Heart left ventricle (tissue), 16 donors: ENCODE data around the gene EID2B. TPM values are rescaled to one million over a fixed set of nuclear protein-coding genes. Genes with fewer than 3 reads are reported as not detected.

Experiments
- ATAC-seq, 4 donors: fragments of 200-7000 bp; cut with Tn5 transposase; one replicate each; pipeline ENCODE4 v1.9.1; 2020 to 2022; ENCODE audit warnings: moderate library complexity in 4 of 4, mild to moderate bottlenecking in 3 of 4, moderate number of reproducible peaks in 1 of 4
- DNase-seq, 5 donors: peaks; one replicate each; pipeline ENCODE4 v3.0.0-alpha.2; 2020
- H3K27ac ChIP-seq, 12 donors: fragments of 200-600 bp; sonication (generic) in 4 of 12; one replicate each; pipeline versions ENCODE4 v1.5.0 to v1.8.0; 2016 to 2022; ENCODE audit warnings: mild to moderate bottlenecking in 2 of 12
- H3K27me3 ChIP-seq, 9 donors: fragments of 200-600 bp; sonication (generic) in 2 of 9; one replicate each; pipeline versions ENCODE4 v1.5.1 to v1.8.0; 2016 to 2022; ENCODE audit warnings: mild to moderate bottlenecking in 3 of 9
- H3K36me3 ChIP-seq, 9 donors: fragments of 200-600 bp; sonication (generic) in 2 of 9; one replicate each; pipeline versions ENCODE4 v1.5.0 to v1.8.0; 2018 to 2022; ENCODE audit warnings: mild to moderate bottlenecking in 2 of 9
- H3K4me1 ChIP-seq, 12 donors: fragments of 200-600 bp; sonication (generic) in 4 of 12; one replicate each; pipeline versions ENCODE4 v1.5.0 to v1.8.0; 2016 to 2022; ENCODE audit warnings: mild to moderate bottlenecking in 3 of 12
- H3K4me3 ChIP-seq, 12 donors: fragments of 200-600 bp; sonication (generic) in 4 of 12; one replicate each; pipeline versions ENCODE4 v1.5.0 to v1.8.0; 2017 to 2022; ENCODE audit warnings: mild to moderate bottlenecking in 9 of 12, moderate library complexity in 4 of 12
- H3K9me3 ChIP-seq, 12 donors: fragments of 200-600 bp; sonication (generic) in 4 of 12; one replicate each; pipeline versions ENCODE4 v1.5.0 to v1.8.0; 2016 to 2022; ENCODE audit warnings: mild to moderate bottlenecking in 1 of 12
- CTCF ChIP-seq, 12 donors: fragments of 200-600 bp; sonication (generic) in 4 of 12; IDR thresholded peaks; one replicate each; pipeline versions ENCODE4 v1.5.0 to v1.8.0; 2018 to 2022; ENCODE audit warnings: antibody characterized with exemption in 12 of 12, mild to moderate bottlenecking in 5 of 12
- POLR2A ChIP-seq, 2 donors: fragments of 450-650 bp; IDR thresholded peaks; one replicate each; pipeline ENCODE4 v1.6.1; 2017; ENCODE audit warnings: antibody characterized with exemption in 2 of 2, mild to moderate bottlenecking in 2 of 2, moderate library complexity in 2 of 2
- WGBS, 4 donors: extraction: QIAGEN DNeasy Blood & Tissue Kit in 2 of 4; methylation state at CpG; one replicate each; pipeline versions ENCODE4 v1.1.5 to v1.1.7; 2013 to 2018; 5-methylcytosine and 5-hydroxymethylcytosine counted together
- intact Hi-C, 10 donors: fragments of 100-400 bp; cut with DNase I; formaldehyde crosslinking; loops; one replicate each; pipeline versions ENCODE4 v1.11.1 to v1.14.2; 2022
- polyA plus RNA-seq, 2 donors: library from polyadenylated mRNA; stranded (reverse); fragments of 200-250 nt; gene quantifications; one replicate each; pipeline ENCODE4 v1.2.3, GENCODE V29; 2013
- total RNA-seq, 9 donors: library from RNA; depleted of rRNA in 2 of 9; stranded (reverse); fragments of >200 nt in 2 of 9; fragmentation: NEBNext Ultra II Directional in 3 of 9; extraction: Animal tissue kit (Norgen Biotek cat#: 25700) in 3 of 9; gene quantifications; one replicate each; pipeline versions ENCODE4 v1.1.0 to v1.2.4, GENCODE V29; 2016 to 2023
- donor health status: ischemic (EF 13 %, LVEDD 7.1; RV severe dilation, severe dysfunction).
- donor health status: healthy with polysubstance abuse.
- donor health status: DM: no; HTN: yes; CAD: no.
- donor health status: DM: no; HTN: no; CAD: no.
- donor health status: ischemic (EF 25% LVEDD 6.9; RV normal size, moderate dysfunction).
- donor health status: ischemic (EF 25% LVEDD 5.7; RV mildly dilated, moderate dysfunction).
- donor health status: healthy.
- donor health status: DM: yes; HTN: yes; CAD: no.
- donor health status: ischemic (EF 35%, LVEDD 5.7; RV mildly dilated, moderate dysfunction).
- donor health status: nonischemic (EF 11% LVEDD 7.7; RV severe dilation, severe dysfunction).
- donor health status: DM: yes; HTN: yes; CAD: no.
- donor health status: PGD.
- donor health status: ischemic (EF 29% LVEDD 5.4; RV normal size, mild dysfunction).
- donor health status: nonischemic (EF 23%, LVEDD 6.1; RV moderate dilation, normal function).

Gene EID2B
- total and polyA plus RNA-seq, 11 donors: 1.1 to 5.1 (median 2.7) TPM

DNA sequence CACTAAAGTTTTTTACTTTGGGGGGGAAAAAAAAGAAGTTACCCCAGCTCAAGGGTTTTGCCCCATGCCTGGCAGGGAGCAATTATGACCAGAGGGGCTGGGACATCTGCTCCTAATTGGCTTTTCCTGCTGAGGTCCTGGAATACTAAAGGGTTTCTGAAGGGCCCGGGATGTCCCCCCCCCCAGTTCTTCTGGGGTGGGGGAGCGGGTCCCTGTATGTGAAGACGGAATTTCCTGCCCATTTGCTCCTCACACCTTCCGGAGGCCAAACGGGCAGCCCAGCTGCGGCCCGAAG, 35.0 kb downstream of the EID2B start:
- peaks cover 26 to 68% (median 46%) of the 10 kb centered on the region in 9 donors for H3K27me3 ChIP-seq
- H3K9me3 ChIP-seq: no peaks in the 10 kb centered on the region
- 0 to 2% (median 0%) methylated on average over 3 to 7 of the region's 7 CpGs for WGBS, 4 donors
- peak overlapping the region in 4 of 12 donors; percentile 8 to 16 (median 12) for H3K4me3 ChIP-seq
- H3K4me1 ChIP-seq: peaks cover 0 to 21% (median 12%) of the 10 kb centered on the region in 12 donors
- intact Hi-C loops: loop anchor here in 1 of 10 donors (5.0 kb wide), 1 partner anchor 35 kb away; the partner anchor contains the start of gene EID2B
- no peak for TF ChIP-seq POLR2A (IDR thresholded peaks at IDR 0.05)
- peak in 1 of 12 donors; percentile 18 for TF ChIP-seq CTCF (IDR thresholded peaks at IDR 0.05)
- H3K36me3 ChIP-seq: no peaks in the 10 kb centered on the region
- ATAC-seq (no peak), DNase-seq (no peak)
- no peak overlapping the region for H3K27ac ChIP-seq

- no peak for DNase-seq
- H3K9me3 ChIP-seq: no peaks in the 10 kb centered on the region
- TF ChIP-seq CTCF (IDR thresholded peaks at IDR 0.05): no peak
- no peak for TF ChIP-seq POLR2A (IDR thresholded peaks at IDR 0.05)
- no peak for ATAC-seq
- WGBS, 4 donors: 83 to 88% (median 84%) methylated on average over 5 of the region's 5 CpGs
- intact Hi-C loops: loop anchor here in 1 of 10 donors (5.0 kb wide), 1 partner anchor 36 kb away; the partner anchor contains the start of gene EID2B
- peaks cover 0 to 12% (median 9%) of the 10 kb centered on the region in 9 donors for H3K36me3 ChIP-seq
- H3K4me3 ChIP-seq: no peak overlapping the region
- H3K27me3 ChIP-seq: peaks cover 25 to 53% (median 41%) of the 10 kb centered on the region in 9 donors
- H3K27ac ChIP-seq: no peak overlapping the region
- peaks cover 0 to 20% (median 12%) of the 10 kb centered on the region in 12 donors for H3K4me1 ChIP-seq
These were observed 36.6 kb downstream of the EID2B start for GRCh38 chr19:39496063-39496462.

DNA sequence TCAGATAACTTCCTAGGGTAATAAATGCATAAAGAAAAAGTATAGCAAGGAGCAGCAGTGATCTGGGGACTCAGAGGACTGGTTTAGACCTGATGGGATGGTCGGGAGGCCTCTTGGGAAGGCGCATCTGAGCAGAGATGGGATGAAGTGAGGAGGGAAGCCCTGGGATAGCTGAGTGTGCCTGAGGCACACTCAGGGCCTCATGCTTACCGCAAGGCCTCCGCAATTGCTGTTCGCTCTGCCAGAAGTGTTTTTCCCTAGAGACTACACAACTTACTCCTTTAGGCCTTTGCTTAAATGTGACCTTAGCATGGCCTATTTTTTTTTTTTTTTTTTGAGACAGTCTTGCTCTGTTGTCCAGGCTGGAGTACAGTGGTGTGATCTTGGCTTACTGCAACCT, 38.0 kb downstream of the EID2B start:
- H3K4me1 ChIP-seq: peaks cover 0 to 20% (median 12%) of the 10 kb centered on the region in 12 donors
- H3K4me3 ChIP-seq: no peak overlapping the region
- 74 to 82% (median 78%) methylated on average over 5 of the region's 5 CpGs for WGBS, 4 donors
- peaks cover 17 to 40% (median 29%) of the 10 kb centered on the region in 9 donors for H3K27me3 ChIP-seq
- intact Hi-C loops: loop anchor here in 1 of 10 donors (5.0 kb wide), 1 partner anchor 38 kb away; the partner anchor contains the start of gene EID2B
- DNase-seq: no peak
- H3K27ac ChIP-seq: no peak overlapping the region
- TF ChIP-seq CTCF (IDR thresholded peaks at IDR 0.05) (no peak), POLR2A (IDR thresholded peaks at IDR 0.05) (no peak)
- ATAC-seq: no peak
- no peaks in the 10 kb centered on the region for H3K9me3 ChIP-seq
- H3K36me3 ChIP-seq: peaks cover 0 to 26% (median 23%) of the 10 kb centered on the region in 9 donors

GRCh38 chr19:39492788-39493187, 39.9 kb downstream of the EID2B start:
- Histone ChIP-seq H3K36me3 (peaks cover 0 to 45% (median 42%) of the 10 kb centered on the region in 9 donors), H3K9me3 (no peaks in the 10 kb centered on the region), H3K4me1 (peaks cover 0 to 4% (median 3%) of the 10 kb centered on the region in 12 donors), H3K27ac (no peak overlapping the region), H3K4me3 (no peak overlapping the region), H3K27me3 (peaks cover 3 to 21% (median 14%) of the 10 kb centered on the region in 9 donors)
- ATAC-seq (no peak), DNase-seq (no peak)
- WGBS, 4 donors: 81 to 88% (median 86%) methylated on average over 3 of the region's 3 CpGs
- no peak for TF ChIP-seq POLR2A (IDR thresholded peaks at IDR 0.05)
- intact Hi-C loops: no loop called here

DNA sequence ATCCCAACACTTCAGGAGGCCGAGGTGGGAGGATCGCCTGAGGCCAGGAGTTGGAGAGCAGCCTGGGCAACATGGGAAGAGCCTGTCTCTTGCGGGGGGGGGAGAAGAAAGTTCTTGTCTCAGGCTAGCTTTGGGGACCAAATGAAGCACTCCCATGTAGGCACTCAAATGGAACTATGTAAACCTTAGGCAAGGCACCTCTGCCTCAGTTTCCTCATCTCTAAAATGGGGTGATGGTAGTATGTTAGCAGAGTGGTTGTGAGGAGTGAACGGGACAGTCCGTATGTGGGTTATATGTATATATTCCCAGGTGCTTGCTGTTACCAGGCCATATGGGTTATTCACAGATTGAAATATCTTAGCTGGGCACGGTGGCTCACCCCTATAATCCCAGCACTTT, 40.4 kb downstream of the EID2B start:
- 92 to 98% (median 95%) methylated on average over 6 of the region's 6 CpGs for WGBS, 4 donors
- TF ChIP-seq CTCF (IDR thresholded peaks at IDR 0.05) (no peak), POLR2A (IDR thresholded peaks at IDR 0.05) (no peak)

More for the DNA sequence above, 40.4 kb downstream of the EID2B start:
- H3K9me3 ChIP-seq: no peaks in the 10 kb centered on the region
- no peaks in the 10 kb centered on the region for H3K4me1 ChIP-seq
- H3K27me3 ChIP-seq: peaks cover 0 to 16% (median 9%) of the 10 kb centered on the region in 9 donors
- H3K27ac ChIP-seq: no peak overlapping the region
- peaks cover 0 to 50% (median 48%) of the 10 kb centered on the region in 9 donors for H3K36me3 ChIP-seq
- intact Hi-C loops: no loop called here
- DNase-seq (no peak), ATAC-seq (no peak)
- H3K4me3 ChIP-seq: no peak overlapping the region
